ENCODE data around the gene AGPAT2.

GRCh38 chr9:136640171-136641111 lies 46.8 kb downstream of the AGPAT2 start:
- no peak for TF ChIP-seq CTCF (IDR thresholded peaks at IDR 0.05; ENCODE audit: borderline replicate concordance, extremely low read depth, low read length, poor library complexity, severe bottlenecking)
- TF ChIP-seq EZH2 (IDR thresholded peaks at IDR 0.05; ENCODE audit: borderline replicate concordance, low read depth, low read length, severe bottlenecking), result no peak

Measured in DND-41 (cell line).